Body of pancreas (tissue), 4 donors: ENCODE results near the gene CAV2. TPM values are rescaled to one million over a fixed set of nuclear protein-coding genes. Genes with fewer than 3 reads are reported as not detected.
A peak's percentile ranks its signal among the peaks of the same experiment; 100 is the strongest.

Experiments
- ATAC-seq: fragments of 150-250 bp; one replicate; pipeline ENCODE4 v1.9.1; 2016
- DNase-seq, 4 donors: peaks; one replicate each; pipeline ENCODE4 v3.0.0-alpha.2; 2019
- H3K27ac ChIP-seq, 4 donors: fragments of 200-600 bp; sonication (generic); 1 replicate in 3 of 4; 2 replicates in 1 of 4; pipeline versions ENCODE4 v1.5.1 to v1.6.1; 2016 to 2019; ENCODE audit warnings: mild to moderate bottlenecking in 1 of 4, mixed read lengths in 1 of 4, moderate library complexity in 1 of 4
- H3K27me3 ChIP-seq, 2 donors: fragments of 200-600 bp; sonication (generic); one replicate each; pipeline ENCODE4 v1.6.0; 2016; ENCODE audit warnings: mild to moderate bottlenecking in 1 of 2
- H3K36me3 ChIP-seq, 2 donors: fragments of 200-600 bp; sonication (generic); replicated peaks in 1 of 2; 2 replicates each; pipeline ENCODE4 v1.5.1; 2016; ENCODE audit warnings: low read depth in 2 of 2; ENCODE audit not compliant: insufficient read depth in 1 of 2
- H3K4me1 ChIP-seq: fragments of 200-600 bp; sonication (generic); one replicate; pipeline ENCODE4 v1.6.0; 2016
- H3K4me3 ChIP-seq, 2 donors: fragments of 200-600 bp; sonication (generic); 1 replicate in 1 of 2; 2 replicates in 1 of 2; pipeline ENCODE4 v1.5.1; 2016 to 2019
- H3K9me3 ChIP-seq, 3 donors: fragments of 200-600 bp; sonication (generic); 1 replicate in 2 of 3; 2 replicates in 1 of 3; pipeline ENCODE4 v1.5.1; 2016
- CTCF ChIP-seq, 7 experiments: fragments of 450-650 bp in 4 of 7; fragments of 200-600 bp in 3 of 7; sonication (generic) in 3 of 7; IDR thresholded peaks; one replicate each; pipeline ENCODE4 v1.5.1; 2016 to 2019; ENCODE audit warnings: antibody characterized with exemption in 7 of 7
- POLR2A ChIP-seq, 3 donors: fragments of 450-650 bp; IDR thresholded peaks; one replicate each; pipeline ENCODE4 v1.6.1; 2016; ENCODE audit warnings: antibody characterized with exemption in 3 of 3, mild to moderate bottlenecking in 2 of 3
- WGBS, 2 donors: methylation state at CpG; one replicate each; pipeline ENCODE4 v1.1.5; 2017; 5-methylcytosine and 5-hydroxymethylcytosine counted together
- intact Hi-C: fragments of 100-400 bp; cut with DNase I; formaldehyde crosslinking; loops from one replicate; pipeline ENCODE4 v1.15.1; 2023
- total RNA-seq, 2 donors: library from RNA; depleted of rRNA; stranded (reverse); fragments of >200 nt; gene quantifications; one replicate each; pipeline ENCODE4 v1.1.0, GENCODE V29; 2016

The CAV2 gene
- total RNA-seq, 2 donors from 2014 or later = 47.0 to 51.1 TPM

DNA sequence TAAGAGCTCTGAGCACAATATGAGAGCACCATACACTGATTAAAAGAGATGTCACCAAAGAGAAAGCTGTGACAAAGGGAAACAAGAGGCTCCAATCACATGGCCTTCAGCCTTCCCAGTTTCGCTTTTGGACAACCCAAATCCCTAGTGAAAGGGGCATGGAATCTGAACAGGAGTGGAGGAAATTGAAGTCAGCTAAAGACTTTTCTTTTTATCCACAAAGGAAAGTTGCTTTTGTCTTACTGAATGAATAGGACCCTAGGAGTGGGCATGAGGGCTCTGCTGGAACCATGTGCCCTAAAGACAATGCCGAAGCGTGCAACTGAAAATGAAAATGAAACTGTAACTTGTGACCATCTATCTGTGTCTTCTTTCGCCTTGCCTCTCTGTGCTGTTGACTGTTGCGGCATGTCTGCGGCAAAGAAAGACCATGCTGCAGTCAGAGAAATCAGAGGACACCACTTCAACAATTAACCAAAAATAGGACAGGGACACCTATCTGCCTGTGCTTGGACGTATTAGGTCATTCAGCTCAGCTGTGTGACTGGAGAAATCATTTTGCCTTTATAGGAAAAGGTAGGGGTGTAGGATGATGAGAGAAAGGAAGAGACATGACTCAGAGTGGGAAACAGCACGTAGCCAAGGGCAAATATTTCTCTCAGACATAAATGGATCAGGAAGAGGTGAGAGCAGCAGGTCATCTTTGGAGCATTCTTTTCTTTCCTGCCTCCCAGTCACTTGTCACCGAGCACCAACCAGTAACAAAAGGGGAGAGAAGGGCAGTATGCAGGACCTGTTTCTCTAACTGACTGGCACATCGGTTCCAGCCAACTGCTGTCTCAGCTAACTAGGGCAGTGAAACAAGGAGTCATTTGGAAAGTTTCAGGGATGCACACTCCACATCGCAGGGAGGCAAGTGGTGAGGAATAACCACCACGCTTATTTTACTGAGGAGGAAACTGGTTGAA is 12.3 kb downstream of the CAV2 start:
- Histone ChIP-seq H3K27ac (peak overlapping the region in 3 of 4 donors; percentile 34 to 57 (median 49)), H3K27me3 (no peaks in the 10 kb centered on the region), H3K4me3 (no peak overlapping the region), H3K9me3 (no peaks in the 10 kb centered on the region), H3K4me1 (peaks cover 23% of the 10 kb centered on the region), H3K36me3 (no peaks in the 10 kb centered on the region)
- 75 to 76% methylated on average over 12 of the region's 12 CpGs for WGBS, 2 donors
- no peak for DNase-seq
- intact Hi-C loops = no loop called here
- ATAC-seq = peak; percentile 35
- TF ChIP-seq CTCF (IDR thresholded peaks at IDR 0.05) (no peak), POLR2A (IDR thresholded peaks at IDR 0.05) (no peak)

DNA sequence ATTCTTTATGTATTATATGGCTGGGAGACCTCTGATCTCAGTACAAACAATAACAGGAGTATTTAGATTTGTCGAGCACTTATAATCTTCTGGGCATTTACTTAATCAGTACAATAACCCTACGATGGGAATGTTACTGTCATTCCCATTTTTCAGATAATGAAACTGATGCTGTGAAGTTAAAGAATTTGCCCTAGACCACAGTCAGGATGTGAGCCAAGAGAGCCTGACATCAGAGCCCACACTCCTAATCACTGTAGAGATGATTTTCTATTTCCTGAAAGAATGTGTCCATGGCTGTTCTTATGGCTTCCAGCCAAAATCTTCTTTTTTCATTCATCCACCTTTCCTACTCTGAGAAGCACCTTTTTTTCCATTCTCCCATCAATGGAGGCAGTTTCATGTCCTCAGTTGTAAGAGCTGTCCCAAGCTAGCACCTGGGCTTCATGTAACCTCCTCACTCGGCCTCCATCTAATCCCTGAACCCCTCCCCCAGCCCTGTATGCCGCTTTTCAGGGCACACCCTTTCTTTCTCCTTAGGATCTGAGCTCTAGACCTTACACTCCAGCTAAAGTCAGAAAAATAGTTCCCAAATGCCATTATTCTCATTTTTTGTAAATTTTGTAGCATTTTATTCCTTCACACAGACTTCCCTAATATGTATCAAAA is 13.1 kb downstream of the CAV2 start:
- intact Hi-C loops = no loop called here
- no peaks in the 10 kb centered on the region for H3K36me3 ChIP-seq
- H3K27ac ChIP-seq = peak overlapping the region in 3 of 4 donors; percentile 34 to 57 (median 49)
- 61 to 75% methylated on average over 4 of the region's 4 CpGs for WGBS, 2 donors
- TF ChIP-seq CTCF (IDR thresholded peaks at IDR 0.05) (no peak), POLR2A (IDR thresholded peaks at IDR 0.05) (no peak)
- ATAC-seq (no peak), DNase-seq (no peak)
- H3K9me3 ChIP-seq = no peaks in the 10 kb centered on the region
- H3K27me3 ChIP-seq = no peaks in the 10 kb centered on the region
- no peak overlapping the region for H3K4me3 ChIP-seq
- peaks cover 23% of the 10 kb centered on the region for H3K4me1 ChIP-seq

DNA sequence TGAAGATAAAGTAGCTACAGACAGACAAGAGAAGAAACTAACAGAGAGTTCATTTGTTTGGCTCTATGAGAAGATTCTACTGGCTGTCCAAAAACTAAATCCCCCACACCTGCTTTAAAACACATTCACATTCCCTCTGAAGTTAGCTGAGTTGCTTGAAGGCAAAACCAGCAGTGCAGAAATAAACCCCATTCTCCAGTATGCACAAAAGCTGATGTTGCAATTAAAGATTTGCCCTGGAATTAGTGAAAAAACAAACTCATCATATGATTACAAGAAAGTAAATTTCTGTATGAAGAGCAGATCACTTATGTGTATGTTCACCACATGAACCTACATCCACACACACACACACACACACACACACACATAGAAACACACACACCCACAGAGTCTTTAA is 16.0 kb downstream of the CAV2 start:
- Histone ChIP-seq H3K4me1 (peaks cover 16% of the 10 kb centered on the region), H3K9me3 (no peaks in the 10 kb centered on the region), H3K27me3 (no peaks in the 10 kb centered on the region), H3K27ac (no peak overlapping the region), H3K36me3 (no peaks in the 10 kb centered on the region), H3K4me3 (no peak overlapping the region)
- ATAC-seq (no peak), DNase-seq (no peak)
- intact Hi-C loops = no loop called here
- TF ChIP-seq POLR2A (IDR thresholded peaks at IDR 0.05) (no peak), CTCF (IDR thresholded peaks at IDR 0.05) (no peak)

DNA sequence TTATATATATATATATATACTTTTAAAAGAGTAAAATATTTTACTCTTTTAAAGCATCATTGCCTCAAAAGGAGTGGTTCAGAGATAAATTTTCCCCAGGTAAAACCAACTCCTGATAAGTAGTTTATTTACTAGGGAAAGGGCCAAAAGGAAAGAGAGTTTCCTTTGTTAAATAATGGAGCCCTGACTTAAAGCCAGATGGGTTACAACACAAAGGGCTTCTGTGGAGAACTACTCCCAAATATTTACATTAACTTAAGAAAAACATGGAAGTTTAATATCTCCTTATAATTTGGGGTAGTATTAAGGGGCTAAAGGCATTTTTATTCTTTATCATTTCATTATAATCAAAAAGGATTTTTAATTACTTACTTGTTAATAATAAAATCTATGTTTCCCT is 16.8 kb downstream of the CAV2 start:
- no peak overlapping the region for H3K27ac ChIP-seq
- no peak overlapping the region for H3K4me3 ChIP-seq
- H3K36me3 ChIP-seq = no peaks in the 10 kb centered on the region
- TF ChIP-seq POLR2A (IDR thresholded peaks at IDR 0.05) (no peak), CTCF (IDR thresholded peaks at IDR 0.05) (no peak)
- intact Hi-C loops = no loop called here
- H3K4me1 ChIP-seq = peaks cover 9% of the 10 kb centered on the region
- no peak for DNase-seq
- ATAC-seq = no peak
- H3K9me3 ChIP-seq = no peaks in the 10 kb centered on the region
- no peaks in the 10 kb centered on the region for H3K27me3 ChIP-seq
